HT1080 (cell line): ENCODE measurements around the gene TRIM44. TPM values are rescaled to one million over a fixed set of nuclear protein-coding genes. Genes with fewer than 3 reads are reported as not detected.
A peak's percentile ranks its signal among the peaks of the same experiment; 100 is the strongest.

Experiments used
- DNase-seq: peaks from one replicate; pipeline ENCODE4 v3.0.0-alpha.2; 2015; ENCODE audit warnings: low read depth
- total RNA-seq: library from RNA; depleted of rRNA; stranded (reverse); fragments of >200 nt; shearing (Covaris generic); gene quantifications from 2 replicates; pipeline ENCODE4 v1.2.3, GENCODE V29; 2014

Gene TRIM44
- total RNA-seq, 1 experiment from 2014 or later = 47.0 TPM

GRCh38 chr11:35786188-35786587 is 123.6 kb downstream of the TRIM44 start:
- no peak for DNase-seq

- no peak for DNase-seq
These were observed 124.5 kb downstream of the TRIM44 start for GRCh38 chr11:35787013-35787504.

- no peak for DNase-seq
These were observed 125.1 kb downstream of the TRIM44 start for GRCh38 chr11:35787626-35788025.

- DNase-seq = no peak
These were observed 128.7 kb downstream of the TRIM44 start for GRCh38 chr11:35791088-35791958.

GRCh38 chr11:35792148-35792845 is 129.7 kb downstream of the TRIM44 start:
- no peak for DNase-seq

GRCh38 chr11:35792846-35793192 is 130.2 kb downstream of the TRIM44 start:
- no peak for DNase-seq

GRCh38 chr11:35794333-35794732 is 131.8 kb downstream of the TRIM44 start:
- no peak for DNase-seq

GRCh38 chr11:35794850-35795249 is 132.3 kb downstream of the TRIM44 start:
- DNase-seq = peak; percentile 83

- peak; percentile 92 for DNase-seq
These were observed 134.0 kb downstream of the TRIM44 start for GRCh38 chr11:35796562-35796961.

- peak; percentile 31 for DNase-seq
These were observed 135.8 kb downstream of the TRIM44 start for GRCh38 chr11:35798423-35798822.

GRCh38 chr11:35798983-35799382 is 136.4 kb downstream of the TRIM44 start:
- DNase-seq = no peak

GRCh38 chr11:35799655-35800054 is 137.1 kb downstream of the TRIM44 start:
- DNase-seq = no peak

GRCh38 chr11:35800970-35801953 is 138.7 kb downstream of the TRIM44 start:
- DNase-seq = no peak

- DNase-seq = no peak
These were observed 139.6 kb downstream of the TRIM44 start for GRCh38 chr11:35802221-35802620.

- DNase-seq = no peak
These were observed 140.1 kb downstream of the TRIM44 start for GRCh38 chr11:35802672-35803071.

- DNase-seq = no peak
These were observed 140.5 kb downstream of the TRIM44 start for GRCh38 chr11:35803115-35803514.

- no peak for DNase-seq
These were observed 142.0 kb downstream of the TRIM44 start for GRCh38 chr11:35804451-35805040.

- no peak for DNase-seq
These were observed 147.0 kb downstream of the TRIM44 start for GRCh38 chr11:35809561-35809960.

GRCh38 chr11:35810045-35810645 is 147.6 kb downstream of the TRIM44 start:
- no peak for DNase-seq

GRCh38 chr11:35811783-35812182 is 149.2 kb downstream of the TRIM44 start:
- no peak for DNase-seq
